GF-D8 (cell line): ENCODE data around the gene APBB2.

Experiments
- DNase-seq: peaks from one replicate; lab custom pipeline; 2025; lab: John Stamatoyannopoulos, UW

Gene APBB2

GRCh38 chr4:40848940-40849339, 365.4 kb downstream of the APBB2 start:
- no peak for DNase-seq

- no peak for DNase-seq
Observed at GRCh38 chr4:40848251-40848650, 366.1 kb downstream of the APBB2 start.

GRCh38 chr4:40846532-40846931, 367.8 kb downstream of the APBB2 start:
- no peak for DNase-seq

- DNase-seq: no peak
Observed at GRCh38 chr4:40845154-40845835, 369.0 kb downstream of the APBB2 start.

- no peak for DNase-seq
Observed at GRCh38 chr4:40844261-40844660, 370.1 kb downstream of the APBB2 start.

- no peak for DNase-seq
Observed at GRCh38 chr4:40843696-40844095, 370.6 kb downstream of the APBB2 start.

GRCh38 chr4:40842725-40843423, 371.5 kb downstream of the APBB2 start:
- no peak for DNase-seq

GRCh38 chr4:40842318-40842717, 372.0 kb downstream of the APBB2 start:
- DNase-seq: no peak

GRCh38 chr4:40840985-40841571, 373.3 kb downstream of the APBB2 start:
- no peak for DNase-seq

GRCh38 chr4:40840255-40840984, 373.9 kb downstream of the APBB2 start:
- DNase-seq: no peak

GRCh38 chr4:40838742-40839141, 375.6 kb downstream of the APBB2 start:
- no peak for DNase-seq

- DNase-seq: no peak
Observed at GRCh38 chr4:40837094-40837870, 377.1 kb downstream of the APBB2 start.

GRCh38 chr4:40833212-40833611, 381.1 kb downstream of the APBB2 start:
- DNase-seq: no peak

GRCh38 chr4:40832175-40832574, 382.2 kb downstream of the APBB2 start:
- no peak for DNase-seq

GRCh38 chr4:40831146-40831907, 383.0 kb downstream of the APBB2 start:
- DNase-seq: no peak

GRCh38 chr4:40829586-40829985, 384.8 kb downstream of the APBB2 start:
- no peak for DNase-seq

GRCh38 chr4:40828661-40829060, 385.7 kb downstream of the APBB2 start:
- no peak for DNase-seq

GRCh38 chr4:40827758-40828157, 386.6 kb downstream of the APBB2 start:
- DNase-seq: no peak

- no peak for DNase-seq
Observed at GRCh38 chr4:40826821-40827220, 387.5 kb downstream of the APBB2 start.

GRCh38 chr4:40825014-40825838, 389.1 kb downstream of the APBB2 start:
- DNase-seq: no peak
